GM12878 (cell line): Measurements from ENCODE around the gene MRPL49. TPM values are rescaled to one million over a fixed set of nuclear protein-coding genes. Genes with fewer than 3 reads are reported as not detected.
A peak's percentile ranks its signal among the peaks of the same experiment; 100 is the strongest.

Source experiments
- BCLAF1 ChIP-seq: fragments of 450-650 bp; IDR thresholded peaks from 2 replicates; pipeline ENCODE4 v1.6.1; 2017; ENCODE audit warnings: antibody characterized with exemption, mild to moderate bottlenecking, moderate library complexity
- CREB1 ChIP-seq: IDR thresholded peaks from 2 replicates; pipeline ENCODE4 v1.6.1; 2012; ENCODE audit warnings: low read depth, mild to moderate bottlenecking, inconsistent platforms
- CTCF ChIP-seq, 3 experiments: IDR thresholded peaks in 2 of 3; conservative IDR thresholded peaks in 1 of 3; 2 replicates each; pipeline ENCODE4 v1.5.1; 2011; ENCODE audit warnings: low read depth in 3 of 3, low read length in 3 of 3, mild to moderate bottlenecking in 3 of 3, control low read depth in 2 of 3, moderate library complexity in 2 of 3, inconsistent platforms in 1 of 3, mixed read lengths in 1 of 3; ENCODE audit not compliant: control insufficient read depth in 2 of 3, insufficient read depth in 1 of 3; ENCODE audit errors: extremely low read depth in 1 of 3
- ETV6 ChIP-seq, 2 experiments: fragments of 450-650 bp in 1 of 2; IDR thresholded peaks in 1 of 2; conservative IDR thresholded peaks in 1 of 2; 2 replicates each; pipeline ENCODE4 v1.6.1; 2014; ENCODE audit warnings: antibody characterized with exemption in 1 of 2, borderline replicate concordance in 1 of 2, low read depth in 1 of 2, mild to moderate bottlenecking in 1 of 2, moderate library complexity in 1 of 2
- HDAC2 ChIP-seq: fragments of 200-600 bp; sonication (generic); IDR thresholded peaks from 2 replicates; pipeline ENCODE4 v1.6.1; 2017
- HDAC6 ChIP-seq: fragments of 200-600 bp; sonication (generic); IDR thresholded peaks from one replicate; pipeline ENCODE4 v1.8.0; 2017; ENCODE audit warnings: antibody characterized with exemption; ENCODE audit not compliant: unreplicated experiment
- KDM1A ChIP-seq: fragments of 200-600 bp; sonication (generic); IDR thresholded peaks from 2 replicates; pipeline ENCODE4 v1.6.1; 2016; ENCODE audit warnings: borderline replicate concordance
- NBN ChIP-seq: fragments of 450-650 bp; IDR thresholded peaks from 2 replicates; pipeline ENCODE4 v1.6.1; 2016
- NFIC ChIP-seq: IDR thresholded peaks from 2 replicates; pipeline ENCODE4 v1.6.1; 2012; ENCODE audit warnings: low read depth, mild to moderate bottlenecking, inconsistent platforms, low read length, moderate library complexity
- RELB ChIP-seq: fragments of 450-650 bp; IDR thresholded peaks from 2 replicates; pipeline ENCODE4 v1.6.1; 2017; ENCODE audit warnings: low read depth, mild to moderate bottlenecking, moderate library complexity
- RUNX3 ChIP-seq: IDR thresholded peaks from 2 replicates; pipeline ENCODE4 v1.6.1; 2012; ENCODE audit warnings: low read length, inconsistent platforms
- SIX5 ChIP-seq: IDR thresholded peaks from 2 replicates; pipeline ENCODE4 v1.6.1; 2011; ENCODE audit warnings: mild to moderate bottlenecking, low read depth, low read length, moderate library complexity; ENCODE audit not compliant: severe bottlenecking
- STAT3 ChIP-seq: IDR thresholded peaks from 2 replicates; pipeline ENCODE4 v1.6.1; 2011; ENCODE audit warnings: low read depth, low read length, improper control_type of control experiment
- USF2 ChIP-seq: IDR thresholded peaks from 2 replicates; pipeline ENCODE4 v1.6.1; 2011; ENCODE audit warnings: low read depth, low read length, improper control_type of control experiment, borderline replicate concordance
- ZBTB4 ChIP-seq: fragments of 450-650 bp; formaldehyde crosslinking; IDR thresholded peaks from 2 replicates; pipeline ENCODE4 v1.4.0; 2022; ENCODE audit warnings: mild to moderate bottlenecking, moderate library complexity
- ZNF217 ChIP-seq: fragments of 450-650 bp; IDR thresholded peaks from 2 replicates; pipeline ENCODE4 v1.6.1; 2017; ENCODE audit warnings: antibody characterized with exemption, mild to moderate bottlenecking
- ZSCAN29 ChIP-seq: fragments of 450-650 bp; IDR thresholded peaks from 2 replicates; pipeline ENCODE4 v1.6.1; 2017; ENCODE audit warnings: mild to moderate bottlenecking, moderate library complexity
- ZZZ3 ChIP-seq: IDR thresholded peaks from 2 replicates; pipeline ENCODE4 v1.6.1; 2011; ENCODE audit warnings: low read depth; ENCODE audit not compliant: control insufficient read depth, insufficient read length
- polyA plus RNA-seq, 11 experiments: library from polyadenylated mRNA; depleted of rRNA in 4 of 11; unstranded in 6 of 11; stranded (reverse) in 5 of 11; fragments of >200 nt; fragmentation: Nextera tagmentation in 4 of 11; fragmentation: Illumina TruSeq in 1 of 11; extraction: Ambion mirVana in 4 of 11; extraction: Trizol in 1 of 11; gene quantifications; 1 replicate in 1 of 11; 2 replicates in 10 of 11; pipeline versions ENCODE4 v1.2.1 to v1.2.3, GENCODE V29; 2011 to 2016; ENCODE audit warnings: inconsistent platforms in 2 of 11, missing spikeins in 2 of 11, low read depth in 1 of 11
- total RNA-seq, 4 experiments: library from RNA; depleted of rRNA in 3 of 4; stranded (reverse); fragments of >200 nt in 3 of 4; fragmentation: Illumina TruSeq in 1 of 4; extraction: Trizol in 1 of 4; gene quantifications; 2 replicates each; pipeline versions ENCODE4 v1.2.1 to v1.2.3, GENCODE V29; 2013 to 2021

The MRPL49 gene
- total and polyA plus RNA-seq, 10 of the 15 experiments (the other 5 are each of a cell fraction or from before 2014, with no cell fraction given) = 42.0 to 116 (median 71.7) TPM

GRCh38 chr11:65095974-65096806 lies 25.9 kb upstream of the MRPL49 start, which contains the start of gene VPS51 (continued):
- TF ChIP-seq BCLAF1 (no peak), KDM1A (no peak), ZNF217 (peak; percentile 67; the same call in 1 of the 2 replicates), ETV6 (conservative IDR thresholded peaks at IDR 0.05 in 1 of 2, IDR thresholded peaks at IDR 0.05 in 1 of 2; ENCODE audit: borderline replicate concordance in 1 of 2, low read depth in 1 of 2) (peak in 1 of 2 experiments; percentile 78; a peak in 2 of 4 replicates), ZBTB4 (0 out of 2 replicates have a peak, but pooled peaks have one; percentile 13), SIX5 (peak; percentile 94), CREB1 (peak; percentile 89), HDAC2 (no peak), HDAC6 (no peak), NFIC (peak; percentile 55; the same call in 1 of the 2 replicates), CTCF (IDR thresholded peaks at IDR 0.05 in 2 of 3, conservative IDR thresholded peaks at IDR 0.05 in 1 of 3; ENCODE audit: control insufficient read depth in 2 of 3, extremely low read depth in 1 of 3, insufficient read depth in 1 of 3, low read depth in 3 of 3, low read length in 3 of 3) (no peak), ZZZ3 (peak; percentile 94), NBN (peak; percentile 96), STAT3 (peak; percentile 95; the same call in 1 of the 2 replicates), RELB (peak; percentile 98), RUNX3 (peak; percentile 83), ZSCAN29 (peak; percentile 88), USF2 (no peak; the same call in 1 of the 2 replicates)
